Liver (tissue), 9 donors: ENCODE results near the gene MAP3K20. TPM values are rescaled to one million over a fixed set of nuclear protein-coding genes. Genes with fewer than 3 reads are reported as not detected.

Experiments used
- DNase-seq: peaks from one replicate; pipeline ENCODE4 v3.0.0-alpha.2; 2017; ENCODE audit warnings: low spot score
- H3K27ac ChIP-seq, 2 donors: one replicate each; pipeline ENCODE4 v1.7.0; 2013; ENCODE audit warnings: inconsistent platforms in 2 of 2, low read length in 2 of 2, control low read depth in 1 of 2, low read depth in 1 of 2, mild to moderate bottlenecking in 1 of 2
- H3K27me3 ChIP-seq, 4 donors: one replicate each; pipeline versions ENCODE4 v1.6.1 to v1.7.0; 2013; ENCODE audit warnings: low read length in 3 of 4, inconsistent platforms in 1 of 4, mild to moderate bottlenecking in 1 of 4, moderate library complexity in 1 of 4; ENCODE audit not compliant: control insufficient read depth in 4 of 4, insufficient read depth in 4 of 4
- H3K36me3 ChIP-seq, 4 donors: one replicate each; pipeline versions ENCODE4 v1.6.1 to v1.7.0; 2013; ENCODE audit warnings: low read length in 3 of 4, mild to moderate bottlenecking in 3 of 4, low read depth in 1 of 4, moderate library complexity in 1 of 4; ENCODE audit not compliant: control insufficient read depth in 4 of 4, insufficient read depth in 3 of 4
- H3K4me1 ChIP-seq, 4 donors: one replicate each; pipeline versions ENCODE4 v1.6.1 to v1.7.0; 2013; ENCODE audit warnings: low read length in 3 of 4, mild to moderate bottlenecking in 3 of 4, moderate library complexity in 1 of 4; ENCODE audit not compliant: control insufficient read depth in 4 of 4, insufficient read depth in 4 of 4
- H3K4me3 ChIP-seq, 3 donors: one replicate each; pipeline versions ENCODE4 v1.6.1 to v1.7.0; 2013; ENCODE audit warnings: low read length in 3 of 3, control low read depth in 1 of 3, low read depth in 1 of 3, mild to moderate bottlenecking in 1 of 3
- H3K9ac ChIP-seq, 2 donors: one replicate each; pipeline ENCODE4 v1.7.0; 2013; ENCODE audit warnings: low read length in 2 of 2, mild to moderate bottlenecking in 2 of 2, moderate library complexity in 2 of 2, control low read depth in 1 of 2, low read depth in 1 of 2
- H3K9me3 ChIP-seq, 4 donors: one replicate each; pipeline versions ENCODE4 v1.6.1 to v1.7.0; 2013; ENCODE audit warnings: low read length in 3 of 4; ENCODE audit not compliant: control insufficient read depth in 4 of 4
- EGR1 ChIP-seq, 2 donors: IDR thresholded peaks; 2 replicates each; pipeline ENCODE4 v1.6.1; 2016 to 2018; ENCODE audit warnings: antibody characterized with exemption in 2 of 2, low read depth in 2 of 2
- FOXA1 ChIP-seq: IDR thresholded peaks from 2 replicates; pipeline ENCODE4 v1.6.1; 2016; ENCODE audit warnings: antibody characterized with exemption
- FOXA2 ChIP-seq: IDR thresholded peaks from 2 replicates; pipeline ENCODE4 v1.6.1; 2016; ENCODE audit warnings: antibody characterized with exemption
- GABPA ChIP-seq, 2 donors: IDR thresholded peaks in 1 of 2; conservative IDR thresholded peaks in 1 of 2; 2 replicates each; pipeline ENCODE4 v1.6.1; 2016; ENCODE audit warnings: antibody characterized with exemption in 2 of 2, mild to moderate bottlenecking in 1 of 2, moderate library complexity in 1 of 2
- HNF4A ChIP-seq, 2 donors: conservative IDR thresholded peaks; 2 replicates each; pipeline ENCODE4 v1.6.1; 2016; ENCODE audit warnings: antibody characterized with exemption in 2 of 2, mild to moderate bottlenecking in 2 of 2
- HNF4G ChIP-seq: IDR thresholded peaks from 2 replicates; pipeline ENCODE4 v1.6.1; 2016; ENCODE audit warnings: antibody characterized with exemption
- JUND ChIP-seq, 2 donors: IDR thresholded peaks; 2 replicates each; pipeline ENCODE4 v1.6.1; 2016; ENCODE audit warnings: antibody characterized with exemption in 2 of 2
- NR2F2 ChIP-seq: IDR thresholded peaks from 2 replicates; pipeline ENCODE4 v1.6.1; 2016; ENCODE audit warnings: antibody characterized with exemption
- RAD21 ChIP-seq, 2 donors: IDR thresholded peaks; 2 replicates each; pipeline ENCODE4 v1.6.1; 2016; ENCODE audit warnings: antibody characterized with exemption in 2 of 2, mild to moderate bottlenecking in 2 of 2
- RXRA ChIP-seq, 2 donors: IDR thresholded peaks; 2 replicates each; pipeline ENCODE4 v1.6.1; 2017 to 2018; ENCODE audit warnings: antibody characterized with exemption in 2 of 2, mild to moderate bottlenecking in 1 of 2
- SP1 ChIP-seq: IDR thresholded peaks from 2 replicates; pipeline ENCODE4 v1.6.1; 2018; ENCODE audit warnings: antibody characterized with exemption, mild to moderate bottlenecking
- YY1 ChIP-seq: IDR thresholded peaks from 2 replicates; pipeline ENCODE4 v1.6.1; 2016; ENCODE audit warnings: antibody characterized with exemption, mild to moderate bottlenecking
- WGBS: extraction: QIAGEN DNeasy Blood & Tissue Kit; methylation state at CpG from one replicate; pipeline ENCODE4 v1.1.7; 2013; 5-methylcytosine and 5-hydroxymethylcytosine counted together
- polyA plus RNA-seq, 2 donors: library from polyadenylated mRNA; stranded (reverse) in 1 of 2; unstranded in 1 of 2; fragments of 200-250 nt in 1 of 2; fragments of >200 nt in 1 of 2; fragmentation: Nextera tagmentation in 1 of 2; extraction: Ambion mirVana in 1 of 2; gene quantifications; one replicate each; pipeline versions ENCODE4 v1.2.1 to v1.2.3, GENCODE V29; 2013 to 2015
- total RNA-seq, 2 donors: library from RNA; depleted of rRNA; stranded (reverse); fragments of >200 nt; gene quantifications; one replicate each; pipeline ENCODE4 v1.2.3, GENCODE V29; 2014
- TF ChIP-seq, protein P1 (sequence below): IDR thresholded peaks from 2 replicates; pipeline ENCODE4 v1.6.1; 2016; ENCODE audit warnings: antibody characterized with exemption
- TF ChIP-seq, protein P2 (sequence below): IDR thresholded peaks from 2 replicates; pipeline ENCODE4 v1.6.1; 2016; ENCODE audit warnings: antibody characterized with exemption
- TF ChIP-seq, protein P3 (sequence below): fragments of 150-350 bp; IDR thresholded peaks from 2 replicates; pipeline ENCODE4 v1.5.1; 2017; ENCODE audit warnings: improper control_type of control experiment, low read depth, low read length; ENCODE audit not compliant: missing input control
- TF ChIP-seq, protein P4 (sequence below): IDR thresholded peaks from 2 replicates; pipeline ENCODE4 v1.6.1; 2016; ENCODE audit warnings: antibody characterized with exemption
- TF ChIP-seq, protein P5 (sequence below): IDR thresholded peaks from 2 replicates; pipeline ENCODE4 v1.6.1; 2016; ENCODE audit warnings: antibody characterized with exemption, mild to moderate bottlenecking
- donor health status: healthy.
- donor health status: healthy.
- donor health status: healthy.
- donor health status: healthy.
- donor health status: healthy.

The MAP3K20 gene
- total and polyA plus RNA-seq, 4 donors: 9.1 to 22.6 (median 14.9) TPM

DNA sequence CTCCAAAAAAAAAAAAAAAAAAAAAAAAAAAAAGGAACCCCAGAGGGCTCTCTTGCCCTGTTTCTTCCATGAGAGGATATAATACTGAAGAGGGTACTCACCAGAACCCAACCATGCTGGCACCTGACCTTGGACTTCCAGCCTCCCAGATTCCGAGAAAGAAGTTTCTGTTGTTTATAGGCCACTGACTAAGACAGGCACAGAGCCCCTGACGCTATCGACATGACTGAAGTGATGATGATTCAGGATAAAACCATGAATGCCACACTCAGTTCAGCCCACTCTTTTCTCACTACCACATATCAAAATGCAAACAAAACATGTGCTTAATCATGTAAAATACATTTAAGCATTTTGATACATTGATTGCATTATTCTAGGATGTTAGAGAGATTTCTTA is 212.9 kb downstream of the MAP3K20 start:
- Histone ChIP-seq H3K27me3 (no peaks in the 10 kb centered on the region), H3K4me1 (no peaks in the 10 kb centered on the region), H3K4me3 (no peak overlapping the region), H3K27ac (no peak overlapping the region), H3K9ac (no peak overlapping the region), H3K9me3 (peaks cover 0 to 16% (median 1%) of the 10 kb centered on the region in 4 donors), H3K36me3 (no peaks in the 10 kb centered on the region)
- 90% methylated on average over 3 of the region's 3 CpGs for WGBS
- TF ChIP-seq, protein P1, sequence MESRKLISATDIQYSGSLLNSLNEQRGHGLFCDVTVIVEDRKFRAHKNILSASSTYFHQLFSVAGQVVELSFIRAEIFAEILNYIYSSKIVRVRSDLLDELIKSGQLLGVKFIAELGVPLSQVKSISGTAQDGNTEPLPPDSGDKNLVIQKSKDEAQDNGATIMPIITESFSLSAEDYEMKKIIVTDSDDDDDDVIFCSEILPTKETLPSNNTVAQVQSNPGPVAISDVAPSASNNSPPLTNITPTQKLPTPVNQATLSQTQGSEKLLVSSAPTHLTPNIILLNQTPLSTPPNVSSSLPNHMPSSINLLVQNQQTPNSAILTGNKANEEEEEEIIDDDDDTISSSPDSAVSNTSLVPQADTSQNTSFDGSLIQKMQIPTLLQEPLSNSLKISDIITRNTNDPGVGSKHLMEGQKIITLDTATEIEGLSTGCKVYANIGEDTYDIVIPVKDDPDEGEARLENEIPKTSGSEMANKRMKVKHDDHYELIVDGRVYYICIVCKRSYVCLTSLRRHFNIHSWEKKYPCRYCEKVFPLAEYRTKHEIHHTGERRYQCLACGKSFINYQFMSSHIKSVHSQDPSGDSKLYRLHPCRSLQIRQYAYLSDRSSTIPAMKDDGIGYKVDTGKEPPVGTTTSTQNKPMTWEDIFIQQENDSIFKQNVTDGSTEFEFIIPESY: no peak
- TF ChIP-seq, protein P2, sequence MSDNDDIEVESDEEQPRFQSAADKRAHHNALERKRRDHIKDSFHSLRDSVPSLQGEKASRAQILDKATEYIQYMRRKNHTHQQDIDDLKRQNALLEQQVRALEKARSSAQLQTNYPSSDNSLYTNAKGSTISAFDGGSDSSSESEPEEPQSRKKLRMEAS: no peak
- no peak for TF ChIP-seq SP1
- no peak for TF ChIP-seq RAD21 (IDR thresholded peaks at IDR 0.05)
- no peak for TF ChIP-seq JUND (IDR thresholded peaks at IDR 0.05)
- no peak for TF ChIP-seq YY1
- TF ChIP-seq EGR1 (IDR thresholded peaks at IDR 0.05; ENCODE audit: low read depth in 2 of 2): no peak
- TF ChIP-seq, protein P3, sequence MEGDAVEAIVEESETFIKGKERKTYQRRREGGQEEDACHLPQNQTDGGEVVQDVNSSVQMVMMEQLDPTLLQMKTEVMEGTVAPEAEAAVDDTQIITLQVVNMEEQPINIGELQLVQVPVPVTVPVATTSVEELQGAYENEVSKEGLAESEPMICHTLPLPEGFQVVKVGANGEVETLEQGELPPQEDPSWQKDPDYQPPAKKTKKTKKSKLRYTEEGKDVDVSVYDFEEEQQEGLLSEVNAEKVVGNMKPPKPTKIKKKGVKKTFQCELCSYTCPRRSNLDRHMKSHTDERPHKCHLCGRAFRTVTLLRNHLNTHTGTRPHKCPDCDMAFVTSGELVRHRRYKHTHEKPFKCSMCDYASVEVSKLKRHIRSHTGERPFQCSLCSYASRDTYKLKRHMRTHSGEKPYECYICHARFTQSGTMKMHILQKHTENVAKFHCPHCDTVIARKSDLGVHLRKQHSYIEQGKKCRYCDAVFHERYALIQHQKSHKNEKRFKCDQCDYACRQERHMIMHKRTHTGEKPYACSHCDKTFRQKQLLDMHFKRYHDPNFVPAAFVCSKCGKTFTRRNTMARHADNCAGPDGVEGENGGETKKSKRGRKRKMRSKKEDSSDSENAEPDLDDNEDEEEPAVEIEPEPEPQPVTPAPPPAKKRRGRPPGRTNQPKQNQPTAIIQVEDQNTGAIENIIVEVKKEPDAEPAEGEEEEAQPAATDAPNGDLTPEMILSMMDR: no peak
- TF ChIP-seq, protein P4, sequence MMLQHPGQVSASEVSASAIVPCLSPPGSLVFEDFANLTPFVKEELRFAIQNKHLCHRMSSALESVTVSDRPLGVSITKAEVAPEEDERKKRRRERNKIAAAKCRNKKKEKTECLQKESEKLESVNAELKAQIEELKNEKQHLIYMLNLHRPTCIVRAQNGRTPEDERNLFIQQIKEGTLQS: no peak
- no peak for TF ChIP-seq HNF4G
- no peak for TF ChIP-seq RXRA (IDR thresholded peaks at IDR 0.05)
- TF ChIP-seq FOXA2: no peak
- TF ChIP-seq GABPA (IDR thresholded peaks at IDR 0.05 in 1 of 2, conservative IDR thresholded peaks at IDR 0.05 in 1 of 2): no peak
- no peak for TF ChIP-seq NR2F2
- TF ChIP-seq, protein P5, sequence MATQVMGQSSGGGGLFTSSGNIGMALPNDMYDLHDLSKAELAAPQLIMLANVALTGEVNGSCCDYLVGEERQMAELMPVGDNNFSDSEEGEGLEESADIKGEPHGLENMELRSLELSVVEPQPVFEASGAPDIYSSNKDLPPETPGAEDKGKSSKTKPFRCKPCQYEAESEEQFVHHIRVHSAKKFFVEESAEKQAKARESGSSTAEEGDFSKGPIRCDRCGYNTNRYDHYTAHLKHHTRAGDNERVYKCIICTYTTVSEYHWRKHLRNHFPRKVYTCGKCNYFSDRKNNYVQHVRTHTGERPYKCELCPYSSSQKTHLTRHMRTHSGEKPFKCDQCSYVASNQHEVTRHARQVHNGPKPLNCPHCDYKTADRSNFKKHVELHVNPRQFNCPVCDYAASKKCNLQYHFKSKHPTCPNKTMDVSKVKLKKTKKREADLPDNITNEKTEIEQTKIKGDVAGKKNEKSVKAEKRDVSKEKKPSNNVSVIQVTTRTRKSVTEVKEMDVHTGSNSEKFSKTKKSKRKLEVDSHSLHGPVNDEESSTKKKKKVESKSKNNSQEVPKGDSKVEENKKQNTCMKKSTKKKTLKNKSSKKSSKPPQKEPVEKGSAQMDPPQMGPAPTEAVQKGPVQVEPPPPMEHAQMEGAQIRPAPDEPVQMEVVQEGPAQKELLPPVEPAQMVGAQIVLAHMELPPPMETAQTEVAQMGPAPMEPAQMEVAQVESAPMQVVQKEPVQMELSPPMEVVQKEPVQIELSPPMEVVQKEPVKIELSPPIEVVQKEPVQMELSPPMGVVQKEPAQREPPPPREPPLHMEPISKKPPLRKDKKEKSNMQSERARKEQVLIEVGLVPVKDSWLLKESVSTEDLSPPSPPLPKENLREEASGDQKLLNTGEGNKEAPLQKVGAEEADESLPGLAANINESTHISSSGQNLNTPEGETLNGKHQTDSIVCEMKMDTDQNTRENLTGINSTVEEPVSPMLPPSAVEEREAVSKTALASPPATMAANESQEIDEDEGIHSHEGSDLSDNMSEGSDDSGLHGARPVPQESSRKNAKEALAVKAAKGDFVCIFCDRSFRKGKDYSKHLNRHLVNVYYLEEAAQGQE: no peak
- no peak for TF ChIP-seq FOXA1
- DNase-seq: no peak

DNA sequence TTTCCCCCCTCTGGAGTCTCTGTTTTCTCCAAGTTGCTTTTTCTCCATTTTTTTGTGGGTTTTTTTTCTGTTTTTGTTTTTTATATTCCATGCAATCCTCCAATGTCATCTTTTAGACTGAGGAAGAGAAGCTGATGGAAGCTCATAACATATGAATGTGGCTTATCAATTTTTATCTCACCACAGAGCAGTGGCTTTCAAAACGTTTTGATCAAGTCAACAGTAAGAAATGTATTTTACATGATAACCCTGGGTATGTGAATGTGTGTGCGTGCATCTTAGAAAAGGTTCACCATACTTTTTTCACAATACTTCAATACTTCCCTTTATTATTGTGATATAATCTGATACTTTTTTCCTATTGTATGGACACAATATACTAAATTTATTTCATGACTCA is 214.4 kb downstream of the MAP3K20 start:
- Histone ChIP-seq H3K9ac (no peak overlapping the region), H3K4me3 (no peak overlapping the region), H3K4me1 (no peaks in the 10 kb centered on the region), H3K27me3 (no peaks in the 10 kb centered on the region), H3K27ac (no peak overlapping the region), H3K9me3 (peaks cover 0 to 16% (median 2%) of the 10 kb centered on the region in 4 donors), H3K36me3 (no peaks in the 10 kb centered on the region)
- WGBS: 56% methylated on average over 2 of the region's 2 CpGs
- DNase-seq: no peak
- TF ChIP-seq GABPA (IDR thresholded peaks at IDR 0.05 in 1 of 2, conservative IDR thresholded peaks at IDR 0.05 in 1 of 2) (no peak), HNF4A (conservative IDR thresholded peaks at IDR 0.05) (no peak), JUND (IDR thresholded peaks at IDR 0.05) (no peak), HNF4G (no peak), YY1 (no peak), SP1 (no peak), RXRA (IDR thresholded peaks at IDR 0.05) (no peak), EGR1 (IDR thresholded peaks at IDR 0.05; ENCODE audit: low read depth in 2 of 2) (no peak)
- TF ChIP-seq, protein P3: no peak
- TF ChIP-seq, protein P5: no peak
- TF ChIP-seq, protein P4: no peak
